H9 (cell line): Measurements from ENCODE around the gene SSBP3. TPM values are rescaled to one million over a fixed set of nuclear protein-coding genes. Genes with fewer than 3 reads are reported as not detected.

Experiments
- DNase-seq: peaks from one replicate; pipeline ENCODE4 v3.0.0-alpha.2; 2017
- H2AFZ ChIP-seq: one replicate; pipeline ENCODE4 v1.6.1; 2013; ENCODE audit warnings: mild to moderate bottlenecking, low read length, control low read depth, moderate library complexity
- H2AK5ac ChIP-seq: 2 replicates; pipeline ENCODE4 v1.6.1; 2013; ENCODE audit warnings: low read length, control low read depth, mixed read lengths; ENCODE audit not compliant: insufficient read length
- H2BK120ac ChIP-seq: one replicate; pipeline ENCODE4 v1.6.1; 2013; ENCODE audit warnings: low read depth, mild to moderate bottlenecking, low read length, control low read depth, inconsistent platforms; ENCODE audit not compliant: poor library complexity, severe bottlenecking
- H2BK12ac ChIP-seq: 2 replicates; pipeline ENCODE4 v1.6.1; 2013; ENCODE audit warnings: low read length, control low read depth, mixed read lengths, low read depth; ENCODE audit not compliant: insufficient read length
- H2BK15ac ChIP-seq: 2 replicates; pipeline ENCODE4 v1.6.1; 2013; ENCODE audit warnings: low read depth, low read length, control low read depth
- H2BK20ac ChIP-seq: one replicate; pipeline ENCODE4 v1.6.1; 2013; ENCODE audit warnings: low read depth, mild to moderate bottlenecking, low read length, control low read depth, inconsistent platforms; ENCODE audit not compliant: poor library complexity, severe bottlenecking
- H2BK5ac ChIP-seq: 2 replicates; pipeline ENCODE4 v1.6.1; 2013; ENCODE audit warnings: low read length, control low read depth, mixed read lengths; ENCODE audit not compliant: insufficient read length
- H3K14ac ChIP-seq: 2 replicates; pipeline ENCODE4 v1.6.1; 2013; ENCODE audit warnings: low read length, control low read depth; ENCODE audit not compliant: insufficient read depth
- H3K18ac ChIP-seq: 2 replicates; pipeline ENCODE4 v1.6.1; 2013; ENCODE audit warnings: low read depth, mild to moderate bottlenecking, mixed read lengths, low read length, control low read depth; ENCODE audit not compliant: insufficient read length
- H3K23ac ChIP-seq: 2 replicates; pipeline ENCODE4 v1.6.1; 2013; ENCODE audit warnings: low read length, control low read depth, mixed read lengths, low read depth; ENCODE audit not compliant: insufficient read length
- H3K23me2 ChIP-seq: 2 replicates; pipeline ENCODE4 v1.6.1; 2013; ENCODE audit warnings: low read depth, mild to moderate bottlenecking, mixed read lengths, low read length, control low read depth; ENCODE audit not compliant: insufficient read length, poor library complexity, severe bottlenecking
- H3K27ac ChIP-seq: 2 replicates; pipeline ENCODE4 v1.5.1; 2013; ENCODE audit warnings: low read length, control low read depth, mixed read lengths, low read depth; ENCODE audit not compliant: insufficient read length
- H3K27me3 ChIP-seq: 2 replicates; pipeline ENCODE4 v1.6.1; 2013; ENCODE audit warnings: low read length, control low read depth, inconsistent platforms; ENCODE audit not compliant: insufficient read depth
- H3K4ac ChIP-seq: 2 replicates; pipeline ENCODE4 v1.6.1; 2013; ENCODE audit warnings: low read depth, mild to moderate bottlenecking, control low read depth, inconsistent platforms, low read length, moderate library complexity
- H3K4me1 ChIP-seq: 2 replicates; pipeline ENCODE4 v1.6.1; 2013; ENCODE audit warnings: low read length, control low read depth, inconsistent platforms; ENCODE audit not compliant: insufficient read depth
- H3K4me2 ChIP-seq: 2 replicates; pipeline ENCODE4 v1.6.1; 2013; ENCODE audit warnings: low read length, control low read depth, mixed read lengths; ENCODE audit not compliant: insufficient read length, insufficient read depth
- H3K56ac ChIP-seq: 2 replicates; pipeline ENCODE4 v1.6.1; 2013; ENCODE audit warnings: low read depth, mild to moderate bottlenecking, mixed read lengths, low read length, control low read depth; ENCODE audit not compliant: insufficient read length
- H3K79me1 ChIP-seq: 2 replicates; pipeline ENCODE4 v1.6.1; 2013; ENCODE audit warnings: low read depth, mild to moderate bottlenecking, moderate library complexity, low read length, control low read depth, inconsistent platforms; ENCODE audit not compliant: insufficient read depth, poor library complexity, severe bottlenecking
- H3K79me2 ChIP-seq: 2 replicates; pipeline ENCODE4 v1.6.1; 2013; ENCODE audit warnings: low read length, control low read depth, inconsistent platforms; ENCODE audit not compliant: insufficient read depth
- H3K9ac ChIP-seq: 2 replicates; pipeline ENCODE4 v1.6.1; 2013; ENCODE audit warnings: low read length, control low read depth, mixed read lengths; ENCODE audit not compliant: insufficient read length; ENCODE audit errors: extremely low read depth
- H3K9me3 ChIP-seq: one replicate; pipeline ENCODE4 v1.6.1; 2013; ENCODE audit warnings: low read depth, low read length, inconsistent platforms; ENCODE audit not compliant: control insufficient read depth
- H3T11ph ChIP-seq: one replicate; pipeline ENCODE4 v1.6.1; 2013; ENCODE audit warnings: mild to moderate bottlenecking, low read length, control low read depth, inconsistent platforms
- H4K20me1 ChIP-seq: one replicate; pipeline ENCODE4 v1.6.1; 2013; ENCODE audit not compliant: control insufficient read depth, insufficient read length, insufficient read depth
- H4K5ac ChIP-seq: 2 replicates; pipeline ENCODE4 v1.6.1; 2013; ENCODE audit warnings: low read depth, mild to moderate bottlenecking, mixed read lengths, low read length, control low read depth; ENCODE audit not compliant: insufficient read length
- H4K8ac ChIP-seq: replicated peaks from 2 replicates; pipeline ENCODE4 v1.6.1; 2013; ENCODE audit warnings: low read length, control low read depth, mixed read lengths, low read depth; ENCODE audit not compliant: insufficient read length
- H4K91ac ChIP-seq: 2 replicates; pipeline ENCODE4 v1.6.1; 2013; ENCODE audit warnings: low read depth, mild to moderate bottlenecking, moderate library complexity, mixed read lengths, low read length, control low read depth; ENCODE audit not compliant: insufficient read length
- H3K27ac Mint-ChIP-seq, 3 experiments: 2 replicates in 2 of 3; 3 replicates in 1 of 3; pipeline ENCODE4 v1.8.0; 2020 to 2021; ENCODE audit warnings: mixed read lengths in 3 of 3, mild to moderate bottlenecking in 1 of 3, moderate library complexity in 1 of 3
- H3K27me3 Mint-ChIP-seq: 2 replicates; pipeline ENCODE4 v1.8.0; 2021; ENCODE audit warnings: low read depth, mild to moderate bottlenecking, moderate library complexity, mixed read lengths
- H3K36me3 Mint-ChIP-seq, 3 experiments: 2 replicates in 2 of 3; 3 replicates in 1 of 3; pipeline ENCODE4 v1.8.0; 2020 to 2021; ENCODE audit warnings: low read depth in 3 of 3, mixed read lengths in 3 of 3; ENCODE audit not compliant: insufficient read depth in 1 of 3
- H3K4me1 Mint-ChIP-seq, 2 experiments: 2 replicates each; pipeline ENCODE4 v1.8.0; 2020; ENCODE audit warnings: mixed read lengths in 2 of 2
- H3K4me3 Mint-ChIP-seq, 2 experiments: 2 replicates in 1 of 2; 3 replicates in 1 of 2; pipeline ENCODE4 v1.8.0; 2020 to 2021; ENCODE audit warnings: mild to moderate bottlenecking in 2 of 2, mixed read lengths in 2 of 2, moderate library complexity in 1 of 2
- H3K9me3 Mint-ChIP-seq, 2 experiments: 2 replicates in 1 of 2; 3 replicates in 1 of 2; pipeline ENCODE4 v1.8.0; 2020; ENCODE audit warnings: mild to moderate bottlenecking in 2 of 2, mixed read lengths in 2 of 2, moderate library complexity in 1 of 2
- WGBS: extraction: QIAGEN DNeasy Blood & Tissue Kit; methylation state at CpG from one replicate; pipeline ENCODE4 v1.1.7; 2013; ENCODE audit warnings: missing lambda C conversion rate, low lambda C conversion rate, mixed read lengths; ENCODE audit not compliant: insufficient read length; ENCODE audit errors: extremely low coverage; 5-methylcytosine and 5-hydroxymethylcytosine counted together
- total RNA-seq: library from RNA; stranded (reverse); gene quantifications from 2 replicates; pipeline ENCODE4 v1.2.1, GENCODE V29; 2021
- TF ChIP-seq, protein P1 (sequence below): fragments of 200-600 bp; sonication (generic); conservative IDR thresholded peaks from 3 replicates; pipeline ENCODE4 v1.8.0; 2021; ENCODE audit warnings: antibody characterized with exemption, mild to moderate bottlenecking

Gene SSBP3
- total RNA-seq, 1 experiment from 2014 or later = 126 TPM

DNA sequence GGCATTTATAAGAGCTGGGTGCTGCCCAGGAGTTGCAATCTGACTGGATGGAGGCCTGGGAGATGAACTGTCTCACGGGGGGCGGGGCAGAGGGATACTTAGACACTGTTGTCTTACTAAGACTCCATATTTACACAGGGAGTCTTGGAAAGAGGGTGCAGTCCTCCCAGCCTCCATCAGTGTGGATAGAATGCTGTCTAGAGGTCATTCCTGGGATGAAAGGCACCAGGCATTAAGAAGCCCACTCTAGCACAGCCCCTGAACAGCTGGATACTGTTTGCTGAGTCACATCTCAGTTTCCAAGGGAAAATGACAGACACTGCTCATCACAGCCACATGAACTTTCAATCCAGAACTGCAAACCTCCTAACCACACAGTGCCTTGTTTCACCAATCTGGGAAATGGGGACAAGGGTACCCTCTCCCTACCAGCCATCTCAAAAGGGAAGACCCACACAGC, 43.3 kb downstream of the SSBP3 start:
- no peak overlapping the region for H3K56ac ChIP-seq
- H3K23ac ChIP-seq = no peak overlapping the region
- peaks cover 15% of the 10 kb centered on the region; the same call in 1 of the 2 replicates for H3K4me1 ChIP-seq
- no peak overlapping the region for H2AFZ ChIP-seq
- no peaks in the 10 kb centered on the region for H3K27me3 ChIP-seq
- Mint-ChIP-seq H3K4me3 (no peak overlapping the region), H3K4me1 (peaks cover 77 to 86% of the 10 kb centered on the region in 2 experiments), H3K27me3 (no peaks in the 10 kb centered on the region), H3K9me3 (no peaks in the 10 kb centered on the region), H3K27ac (peak overlapping the region in 2 of 3 experiments; percentile 24 to 82; a peak in 3 of 7 replicates), H3K36me3 (peaks cover 4 to 13% (median 11%) of the 10 kb centered on the region in 3 experiments; a peak in 6 of 7 replicates)
- no peak overlapping the region for H2BK15ac ChIP-seq
- H2BK5ac ChIP-seq = no peak overlapping the region
- no peak overlapping the region for H4K91ac ChIP-seq
- H3T11ph ChIP-seq = no peak overlapping the region
- H4K8ac ChIP-seq = no peak overlapping the region
- no peak overlapping the region for H3K18ac ChIP-seq
- DNase-seq = no peak
- no peak overlapping the region for H2BK12ac ChIP-seq
- TF ChIP-seq, protein P1, sequence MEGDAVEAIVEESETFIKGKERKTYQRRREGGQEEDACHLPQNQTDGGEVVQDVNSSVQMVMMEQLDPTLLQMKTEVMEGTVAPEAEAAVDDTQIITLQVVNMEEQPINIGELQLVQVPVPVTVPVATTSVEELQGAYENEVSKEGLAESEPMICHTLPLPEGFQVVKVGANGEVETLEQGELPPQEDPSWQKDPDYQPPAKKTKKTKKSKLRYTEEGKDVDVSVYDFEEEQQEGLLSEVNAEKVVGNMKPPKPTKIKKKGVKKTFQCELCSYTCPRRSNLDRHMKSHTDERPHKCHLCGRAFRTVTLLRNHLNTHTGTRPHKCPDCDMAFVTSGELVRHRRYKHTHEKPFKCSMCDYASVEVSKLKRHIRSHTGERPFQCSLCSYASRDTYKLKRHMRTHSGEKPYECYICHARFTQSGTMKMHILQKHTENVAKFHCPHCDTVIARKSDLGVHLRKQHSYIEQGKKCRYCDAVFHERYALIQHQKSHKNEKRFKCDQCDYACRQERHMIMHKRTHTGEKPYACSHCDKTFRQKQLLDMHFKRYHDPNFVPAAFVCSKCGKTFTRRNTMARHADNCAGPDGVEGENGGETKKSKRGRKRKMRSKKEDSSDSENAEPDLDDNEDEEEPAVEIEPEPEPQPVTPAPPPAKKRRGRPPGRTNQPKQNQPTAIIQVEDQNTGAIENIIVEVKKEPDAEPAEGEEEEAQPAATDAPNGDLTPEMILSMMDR = no peak
- no peaks in the 10 kb centered on the region for H3K23me2 ChIP-seq
- no CpG with 5 or more reads among the region's 2 CpGs for WGBS
- no peak overlapping the region for H4K5ac ChIP-seq
- peaks cover 2% of the 10 kb centered on the region for H4K20me1 ChIP-seq
- H3K9ac ChIP-seq = no peak overlapping the region
- H3K4me2 ChIP-seq = no peak overlapping the region
- H3K9me3 ChIP-seq = no peaks in the 10 kb centered on the region
- no peak overlapping the region for H3K27ac ChIP-seq
- no peak overlapping the region for H3K4ac ChIP-seq
- peaks cover 16% of the 10 kb centered on the region for H3K79me1 ChIP-seq
- peaks cover 24% of the 10 kb centered on the region; the same call in 1 of the 2 replicates for H3K79me2 ChIP-seq
- no peak overlapping the region for H2BK120ac ChIP-seq
- H2BK20ac ChIP-seq = no peak overlapping the region
- H3K14ac ChIP-seq = no peak overlapping the region
- no peak overlapping the region for H2AK5ac ChIP-seq
